A549 (cell line): ENCODE data around the gene ST8SIA5. TPM values are rescaled to one million over a fixed set of nuclear protein-coding genes. Genes with fewer than 3 reads are reported as not detected.

Experiments used
- ATAC-seq, 2 experiments: fragments of 200-7000 bp in 1 of 2; fragments of >200 bp in 1 of 2; cut with Nextera tagmentation in 1 of 2; cut with Tn5 transposase in 1 of 2; 3 replicates each; pipeline versions ENCODE4 v1.8.0 to v1.9.1; 2018 to 2020; ENCODE audit warnings: mild to moderate bottlenecking in 1 of 2, moderate library complexity in 1 of 2
- CTCF ChIA-PET: fragments of 300-600 bp; sonication (Branson Sonifier 250); formaldehyde crosslinking; extraction: SDS; loops from one replicate; lab custom pipeline; 2021; ENCODE audit warnings: antibody characterized with exemption, inconsistent platforms; lab: Yijun Ruan, JAX
- POLR2A ChIA-PET: fragments of 350-600 bp; formaldehyde crosslinking; extraction: SDS; loops from one replicate; lab custom pipeline; 2021; ENCODE audit warnings: antibody characterized with exemption, inconsistent platforms; lab: Yijun Ruan, JAX
- DNase-seq, 2 experiments: peaks; one replicate each; pipeline versions ENCODE4 v3.0.0 to v3.0.0-alpha.2; 2011 to 2016; ENCODE audit warnings: low read depth in 1 of 2, low spot score in 1 of 2
- FAIRE-seq: peaks from 2 replicates; lab custom pipeline; 2011; peaks lifted over from hg19 to GRCh38; lab: Jason Lieb, UNC
- H3K27ac ChIP-seq, 2 experiments: fragments of >200 bp; sonication (Bioruptor Twin); formaldehyde crosslinking; 3 replicates each; pipeline ENCODE4 v1.5.1; 2016 to 2017
- H3K4me1 ChIP-seq: fragments of >200 bp; sonication (Bioruptor Twin); formaldehyde crosslinking; 3 replicates; pipeline ENCODE4 v1.6.1; 2016
- H3K4me2 ChIP-seq: fragments of >200 bp; sonication (Bioruptor Twin); formaldehyde crosslinking; 3 replicates; pipeline ENCODE4 v1.6.1; 2016
- H3K4me3 ChIP-seq: fragments of >200 bp; sonication (Bioruptor Twin); formaldehyde crosslinking; 3 replicates; pipeline ENCODE4 v1.5.1; 2016
- H3K9me3 ChIP-seq: fragments of >200 bp; sonication (Bioruptor Twin); formaldehyde crosslinking; 3 replicates; pipeline ENCODE4 v1.6.1; 2016
- CBX2 ChIP-seq: fragments of 200-600 bp; sonication (generic); IDR thresholded peaks from 2 replicates; pipeline ENCODE4 v1.6.1; 2016; ENCODE audit warnings: low read depth, mild to moderate bottlenecking, borderline replicate concordance
- CEBPB ChIP-seq, 2 experiments: fragments of >200 bp in 1 of 2; sonication (Bioruptor Twin) in 1 of 2; formaldehyde crosslinking in 1 of 2; IDR thresholded peaks; 2 replicates each; pipeline ENCODE4 v1.6.1; 2012 to 2016
- CHD2 ChIP-seq: fragments of 150-350 bp; IDR thresholded peaks from 2 replicates; pipeline ENCODE4 v1.6.1; 2014; ENCODE audit warnings: low read length; ENCODE audit not compliant: partially characterized antibody
- CHD4 ChIP-seq: fragments of 200-600 bp; sonication (generic); IDR thresholded peaks from 2 replicates; pipeline ENCODE4 v1.6.1; 2016; ENCODE audit warnings: antibody characterized with exemption, mild to moderate bottlenecking, borderline replicate concordance
- EHMT2 ChIP-seq: fragments of 200-600 bp; sonication (generic); IDR thresholded peaks from 2 replicates; pipeline ENCODE4 v1.6.1; 2016; ENCODE audit warnings: antibody characterized with exemption, low read depth, mild to moderate bottlenecking, moderate library complexity
- EP300 ChIP-seq, 2 experiments: fragments of >200 bp; sonication (Bioruptor Twin); formaldehyde crosslinking; IDR thresholded peaks; 2 replicates in 1 of 2; 3 replicates in 1 of 2; pipeline ENCODE4 v1.6.1; 2016 to 2017
- FOSB ChIP-seq: fragments of 250-450 bp; sonication (Bioruptor Pico); IDR thresholded peaks from 2 replicates; pipeline ENCODE4 v1.5.0; 2020; ENCODE audit warnings: mild to moderate bottlenecking, moderate library complexity
- GATA3 ChIP-seq: IDR thresholded peaks from 2 replicates; pipeline ENCODE4 v1.6.1; 2012; ENCODE audit warnings: borderline replicate concordance
- HDAC2 ChIP-seq: fragments of 200-600 bp; sonication (generic); IDR thresholded peaks from 2 replicates; pipeline ENCODE4 v1.6.1; 2016
- HOXB5 ChIP-seq: fragments of 250-450 bp; sonication (Bioruptor Pico); IDR thresholded peaks from 2 replicates; pipeline ENCODE4 v1.5.0; 2020; ENCODE audit warnings: mild to moderate bottlenecking, moderate library complexity
- JUNB ChIP-seq: fragments of >200 bp; sonication (Bioruptor Twin); formaldehyde crosslinking; IDR thresholded peaks from 2 replicates; pipeline ENCODE4 v1.6.1; 2016
- MAZ ChIP-seq: fragments of 150-350 bp; IDR thresholded peaks from 2 replicates; pipeline ENCODE4 v1.6.1; 2014; ENCODE audit warnings: antibody characterized with exemption, low read depth, low read length, borderline replicate concordance
- PBX3 ChIP-seq: IDR thresholded peaks from 2 replicates; pipeline ENCODE4 v1.6.1; 2012
- PHF8 ChIP-seq: fragments of 200-600 bp; sonication (generic); IDR thresholded peaks from 2 replicates; pipeline ENCODE4 v1.6.1; 2016; ENCODE audit warnings: low read depth, mild to moderate bottlenecking, antibody characterized with exemption, moderate library complexity, borderline replicate concordance
- RCOR1 ChIP-seq: fragments of 150-350 bp; IDR thresholded peaks from 2 replicates; pipeline ENCODE4 v1.6.1; 2014; ENCODE audit warnings: antibody characterized with exemption, low read length, low read depth
- TFCP2L1 ChIP-seq: fragments of 250-450 bp; sonication (Bioruptor Pico); IDR thresholded peaks from 2 replicates; pipeline ENCODE4 v1.5.0; 2021; ENCODE audit warnings: mild to moderate bottlenecking
- ZC3H11A ChIP-seq: fragments of 450-650 bp; IDR thresholded peaks from 2 replicates; pipeline ENCODE4 v1.6.1; 2014; ENCODE audit warnings: antibody characterized with exemption, mild to moderate bottlenecking
- ZFP36 ChIP-seq: fragments of 450-650 bp; IDR thresholded peaks from 2 replicates; pipeline ENCODE4 v1.6.1; 2014; ENCODE audit warnings: borderline replicate concordance; ENCODE audit not compliant: partially characterized antibody
- WGBS: methylation state at CpG from one replicate; pipeline ENCODE4 v1.1.6; 2017; ENCODE audit errors: missing lambda C conversion rate; 5-methylcytosine and 5-hydroxymethylcytosine counted together
- polyA plus RNA-seq, 4 experiments: library from polyadenylated mRNA; depleted of rRNA in 3 of 4; stranded (reverse); fragments of >200 nt; fragmentation: RNase III in 1 of 4; extraction: RNeasy Plus Mini Kit Qiagen cat#74134 plus additional on column Dnase treatment in 1 of 4; gene quantifications; 2 replicates in 3 of 4; 3 replicates in 1 of 4; pipeline ENCODE4 v1.2.3, GENCODE V29; 2011 to 2017

Gene ST8SIA5
- polyA plus RNA-seq, 2 of the 4 experiments (the other 2 are of a cell fraction): not detected

- no peak within 1 kb of the TSS for H3K4me2 ChIP-seq
- ATAC-seq (no peak; a peak in 1 of 6 replicates), DNase-seq (no peak), FAIRE-seq (no peak)
- no peak for TF ChIP-seq PHF8
- no peak for TF ChIP-seq CBX2
- no peak for TF ChIP-seq GATA3
- no peaks in the 10 kb centered on the region for H3K9me3 ChIP-seq
- no peak within 1 kb of the TSS for H3K27ac ChIP-seq
- CTCF ChIA-PET: interaction anchor here (0.5 to 9.9 kb wide), 50 partner anchors 10 to 989 kb away, joined by 3 to 109 read pairs (median 4); a partner anchor contains a TSS
- POLR2A ChIA-PET: no interaction called here
- WGBS: 55% methylated on average over 21 of the region's 25 CpGs
- H3K4me3 ChIP-seq: no peak within 1 kb of the TSS
- no peaks in the 10 kb centered on the region for H3K4me1 ChIP-seq
These were observed 99.5 kb downstream of the ST8SIA5 start, which contains the start of gene LOXHD1 for GRCh38 chr18:46657115-46657955. Gene LOXHD1 (minus strand): TSS chr18:46657220. CDS start chr18:46657033, 187 bp downstream.

GRCh38 chr18:46656326-46657114 lies 100.3 kb downstream of the ST8SIA5 start:
- POLR2A ChIA-PET: no interaction called here
- WGBS: 49% methylated on average over 16 of the region's 27 CpGs
- CTCF ChIA-PET: interaction anchor here (1.0 to 9.9 kb wide), 13 partner anchors 9 to 505 kb away, joined by 3 to 109 read pairs (median 4); a partner anchor contains a TSS
- Histone ChIP-seq H3K27ac (no peak overlapping the region), H3K4me1 (no peaks in the 10 kb centered on the region), H3K9me3 (no peaks in the 10 kb centered on the region), H3K4me3 (no peak overlapping the region), H3K4me2 (no peak overlapping the region)
- DNase-seq (no peak), FAIRE-seq (no peak), ATAC-seq (no peak)
- TF ChIP-seq CHD2 (no peak), EHMT2 (no peak), ZC3H11A (no peak), PBX3 (no peak), FOSB (CRISPR knock-in tag) (no peak), PHF8 (no peak), EP300 (IDR thresholded peaks at IDR 0.05) (no peak), JUNB (no peak), ZFP36 (no peak), MAZ (no peak), CHD4 (no peak), HDAC2 (no peak), HOXB5 (no peak), TFCP2L1 (CRISPR knock-in tag) (no peak), CEBPB (IDR thresholded peaks at IDR 0.05) (no peak), RCOR1 (no peak)

- TF ChIP-seq ZC3H11A (no peak), CBX2 (no peak), CHD2 (no peak)
- Histone ChIP-seq H3K4me2 (no peak overlapping the region), H3K4me1 (no peaks in the 10 kb centered on the region), H3K9me3 (no peaks in the 10 kb centered on the region), H3K4me3 (no peak overlapping the region), H3K27ac (no peak overlapping the region)
- ATAC-seq (no peak), FAIRE-seq (no peak), DNase-seq (no peak)
- CTCF ChIA-PET: interaction anchor here (0.5 kb wide), 1 partner anchor 395 kb away, joined by 3 read pairs; no protein-coding TSS in a partner anchor
- POLR2A ChIA-PET: no interaction called here
These were observed 104.5 kb downstream of the ST8SIA5 start for GRCh38 chr18:46652372-46652771.
